Sigmoid colon (tissue), 7 donors: Measurements from ENCODE around the gene ATP2C1. TPM values are rescaled to one million over a fixed set of nuclear protein-coding genes. Genes with fewer than 3 reads are reported as not detected.
A peak's percentile ranks its signal among the peaks of the same experiment; 100 is the strongest.

ENCODE experiments used
- DNase-seq: peaks from one replicate; pipeline ENCODE4 v3.0.0-alpha.2; 2019
- H3K27ac ChIP-seq, 4 donors: fragments of 200-600 bp; sonication (generic); one replicate each; pipeline ENCODE4 v1.5.1; 2016 to 2019; ENCODE audit warnings: mild to moderate bottlenecking in 1 of 4
- H3K27me3 ChIP-seq, 3 donors: fragments of 200-600 bp; sonication (generic); one replicate each; pipeline ENCODE4 v1.5.1; 2019; ENCODE audit warnings: mild to moderate bottlenecking in 1 of 3
- H3K36me3 ChIP-seq, 4 donors: fragments of 200-600 bp; sonication (generic); one replicate each; pipeline ENCODE4 v1.5.1; 2016 to 2019
- H3K4me1 ChIP-seq, 4 donors: fragments of 200-600 bp; sonication (generic); one replicate each; pipeline ENCODE4 v1.5.1; 2017 to 2019
- H3K4me3 ChIP-seq, 4 donors: fragments of 200-600 bp; sonication (generic); one replicate each; pipeline ENCODE4 v1.5.1; 2017 to 2019; ENCODE audit warnings: mild to moderate bottlenecking in 2 of 4, moderate library complexity in 1 of 4
- H3K9me3 ChIP-seq, 4 donors: fragments of 200-600 bp in 3 of 4; sonication (generic) in 3 of 4; one replicate each; pipeline versions ENCODE4 v1.5.1 to v1.6.1; 2013 to 2019
- EP300 ChIP-seq, 4 donors: sonication (generic); formaldehyde crosslinking; IDR thresholded peaks; one replicate each; pipeline ENCODE4 v1.6.1; 2017; ENCODE audit warnings: antibody characterized with exemption in 4 of 4
- POLR2A ChIP-seq, 2 donors: fragments of 450-650 bp; IDR thresholded peaks; one replicate each; pipeline ENCODE4 v1.6.1; 2016; ENCODE audit warnings: antibody characterized with exemption in 2 of 2, mild to moderate bottlenecking in 2 of 2, moderate library complexity in 2 of 2
- POLR2AphosphoS5 ChIP-seq, 4 donors: sonication (generic); formaldehyde crosslinking; IDR thresholded peaks; one replicate each; pipeline ENCODE4 v1.6.1; 2017; ENCODE audit warnings: antibody characterized with exemption in 4 of 4
- WGBS, 2 donors: extraction: QIAGEN DNeasy Blood & Tissue Kit; methylation state at CpG; one replicate each; pipeline ENCODE4 v1.1.7; 2013; 5-methylcytosine and 5-hydroxymethylcytosine counted together
- intact Hi-C: fragments of 100-400 bp; cut with DNase I; formaldehyde crosslinking; loops from one replicate; pipeline ENCODE4 v1.15.1; 2023
- polyA plus RNA-seq, 3 donors: library from polyadenylated mRNA; stranded (reverse); fragments of 200-250 nt; gene quantifications; one replicate each; pipeline ENCODE4 v1.2.3, GENCODE V29; 2013
- small RNA-seq, 3 donors: library from RNA; depleted of rRNA; stranded (forward); fragments of <200 nt; gene quantifications; one replicate each; pipeline ENCODE3, GENCODE V24; 2016
- total RNA-seq, 4 donors: library from RNA; depleted of rRNA; stranded (reverse); fragments of >200 nt; gene quantifications; one replicate each; pipeline ENCODE4 v1.1.0, GENCODE V29; 2016
- TF ChIP-seq, protein P1 (sequence below), 4 experiments: fragments of 450-650 bp in 3 of 4; fragments of 200-600 bp in 1 of 4; IDR thresholded peaks; one replicate each; pipeline ENCODE4 v1.5.1; 2016 to 2019; ENCODE audit warnings: antibody characterized with exemption in 4 of 4, mild to moderate bottlenecking in 3 of 4, moderate library complexity in 2 of 4
- donor health status: healthy with polysubstance abuse.
- donor health status: Bipolar disorder and iron deficiency.
- donor health status: healthy.

The ATP2C1 gene
- total and polyA plus RNA-seq, 7 donors: 13.8 to 46.7 (median 38.0) TPM

DNA sequence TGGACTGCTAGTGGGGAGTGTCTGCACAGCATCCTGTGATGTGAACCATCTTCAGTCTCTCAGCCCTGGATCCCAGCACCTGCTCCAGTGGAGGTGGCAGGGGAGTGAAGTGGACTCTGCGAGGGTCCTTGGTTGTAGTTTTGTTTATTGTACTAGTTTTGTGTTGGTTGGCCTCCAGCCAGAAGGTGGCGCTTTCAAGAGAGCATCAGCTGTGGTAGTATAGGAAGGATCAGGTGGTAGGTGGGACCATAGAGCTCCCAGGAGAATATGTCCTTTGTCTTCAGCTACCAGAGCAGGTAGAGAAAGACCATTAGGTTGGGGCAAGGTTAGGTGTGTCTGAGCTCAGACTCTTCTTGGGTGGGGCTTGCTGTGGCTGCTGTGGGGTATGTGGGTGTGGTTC lies 153.7 kb downstream of the ATP2C1 start:
- TF ChIP-seq POLR2A (IDR thresholded peaks at IDR 0.05) (no peak), POLR2AphosphoS5 (IDR thresholded peaks at IDR 0.05) (no peak), EP300 (IDR thresholded peaks at IDR 0.05) (no peak)
- TF ChIP-seq, protein P1, sequence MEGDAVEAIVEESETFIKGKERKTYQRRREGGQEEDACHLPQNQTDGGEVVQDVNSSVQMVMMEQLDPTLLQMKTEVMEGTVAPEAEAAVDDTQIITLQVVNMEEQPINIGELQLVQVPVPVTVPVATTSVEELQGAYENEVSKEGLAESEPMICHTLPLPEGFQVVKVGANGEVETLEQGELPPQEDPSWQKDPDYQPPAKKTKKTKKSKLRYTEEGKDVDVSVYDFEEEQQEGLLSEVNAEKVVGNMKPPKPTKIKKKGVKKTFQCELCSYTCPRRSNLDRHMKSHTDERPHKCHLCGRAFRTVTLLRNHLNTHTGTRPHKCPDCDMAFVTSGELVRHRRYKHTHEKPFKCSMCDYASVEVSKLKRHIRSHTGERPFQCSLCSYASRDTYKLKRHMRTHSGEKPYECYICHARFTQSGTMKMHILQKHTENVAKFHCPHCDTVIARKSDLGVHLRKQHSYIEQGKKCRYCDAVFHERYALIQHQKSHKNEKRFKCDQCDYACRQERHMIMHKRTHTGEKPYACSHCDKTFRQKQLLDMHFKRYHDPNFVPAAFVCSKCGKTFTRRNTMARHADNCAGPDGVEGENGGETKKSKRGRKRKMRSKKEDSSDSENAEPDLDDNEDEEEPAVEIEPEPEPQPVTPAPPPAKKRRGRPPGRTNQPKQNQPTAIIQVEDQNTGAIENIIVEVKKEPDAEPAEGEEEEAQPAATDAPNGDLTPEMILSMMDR (IDR thresholded peaks at IDR 0.05): no peak
- Histone ChIP-seq H3K36me3 (no peaks in the 10 kb centered on the region), H3K4me3 (no peak overlapping the region), H3K27me3 (no peaks in the 10 kb centered on the region), H3K27ac (no peak overlapping the region), H3K9me3 (no peaks in the 10 kb centered on the region), H3K4me1 (no peaks in the 10 kb centered on the region)
- intact Hi-C loops: no loop called here
- WGBS, 2 donors: 97 to 98% methylated on average over 2 of the region's 2 CpGs
- DNase-seq: no peak

DNA sequence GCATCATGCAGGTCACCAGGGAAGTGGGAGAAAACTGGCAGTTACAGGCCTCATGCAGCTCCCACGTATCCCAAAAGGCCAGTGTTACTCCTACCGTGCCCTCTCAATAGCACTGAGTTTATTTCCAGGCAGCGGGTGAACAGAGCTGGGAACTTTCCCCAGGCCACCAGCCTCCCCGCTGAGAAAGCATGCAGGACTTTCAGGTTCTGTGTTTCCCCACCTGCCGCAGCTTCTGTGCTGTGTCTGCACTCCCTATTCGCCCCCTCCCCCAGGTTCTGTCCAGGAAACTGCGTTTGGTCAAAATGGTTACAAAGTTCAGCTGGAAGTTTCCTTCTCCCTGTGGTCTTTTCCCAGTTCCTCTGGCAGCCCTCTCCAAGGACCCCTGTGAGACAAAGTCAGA lies 154.1 kb downstream of the ATP2C1 start:
- H3K4me3 ChIP-seq: no peak overlapping the region
- H3K36me3 ChIP-seq: no peaks in the 10 kb centered on the region
- H3K4me1 ChIP-seq: no peaks in the 10 kb centered on the region
- DNase-seq: no peak
- no peaks in the 10 kb centered on the region for H3K9me3 ChIP-seq
- intact Hi-C loops: no loop called here
- no peaks in the 10 kb centered on the region for H3K27me3 ChIP-seq
- TF ChIP-seq EP300 (IDR thresholded peaks at IDR 0.05) (no peak), POLR2A (IDR thresholded peaks at IDR 0.05) (no peak), POLR2AphosphoS5 (IDR thresholded peaks at IDR 0.05) (no peak)
- TF ChIP-seq, protein P1 (IDR thresholded peaks at IDR 0.05): no peak
- no peak overlapping the region for H3K27ac ChIP-seq
- WGBS, 2 donors: 90 to 92% methylated on average over 7 of the region's 7 CpGs

DNA sequence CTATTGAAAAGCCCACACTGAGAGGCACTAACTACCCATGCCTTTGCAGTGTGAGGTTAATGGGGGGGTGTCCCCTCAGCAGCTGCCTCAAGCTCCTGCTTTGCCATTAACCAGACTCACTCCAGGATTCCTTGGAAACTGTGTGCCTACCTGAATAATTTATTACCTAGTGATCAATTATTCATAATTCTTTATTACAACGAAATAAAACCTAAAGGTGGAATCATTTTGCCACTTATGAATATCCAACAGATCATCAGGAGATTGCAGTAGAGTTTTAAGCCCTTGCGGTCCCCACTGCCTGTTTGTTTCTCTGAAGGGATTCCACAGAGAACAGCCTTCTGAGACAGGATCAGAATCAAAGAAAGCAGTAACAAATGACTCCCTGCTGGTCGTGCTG lies 156.1 kb downstream of the ATP2C1 start:
- H3K9me3 ChIP-seq: no peaks in the 10 kb centered on the region
- H3K27ac ChIP-seq: no peak overlapping the region
- no peak for DNase-seq
- no peaks in the 10 kb centered on the region for H3K4me1 ChIP-seq
- H3K27me3 ChIP-seq: no peaks in the 10 kb centered on the region
- no peaks in the 10 kb centered on the region for H3K36me3 ChIP-seq
- WGBS, 2 donors: 71 to 80% methylated on average over 3 of the region's 3 CpGs
- no peak for TF ChIP-seq POLR2A (IDR thresholded peaks at IDR 0.05)
- TF ChIP-seq EP300 (IDR thresholded peaks at IDR 0.05): no peak
- no peak overlapping the region for H3K4me3 ChIP-seq
- intact Hi-C loops: no loop called here

DNA sequence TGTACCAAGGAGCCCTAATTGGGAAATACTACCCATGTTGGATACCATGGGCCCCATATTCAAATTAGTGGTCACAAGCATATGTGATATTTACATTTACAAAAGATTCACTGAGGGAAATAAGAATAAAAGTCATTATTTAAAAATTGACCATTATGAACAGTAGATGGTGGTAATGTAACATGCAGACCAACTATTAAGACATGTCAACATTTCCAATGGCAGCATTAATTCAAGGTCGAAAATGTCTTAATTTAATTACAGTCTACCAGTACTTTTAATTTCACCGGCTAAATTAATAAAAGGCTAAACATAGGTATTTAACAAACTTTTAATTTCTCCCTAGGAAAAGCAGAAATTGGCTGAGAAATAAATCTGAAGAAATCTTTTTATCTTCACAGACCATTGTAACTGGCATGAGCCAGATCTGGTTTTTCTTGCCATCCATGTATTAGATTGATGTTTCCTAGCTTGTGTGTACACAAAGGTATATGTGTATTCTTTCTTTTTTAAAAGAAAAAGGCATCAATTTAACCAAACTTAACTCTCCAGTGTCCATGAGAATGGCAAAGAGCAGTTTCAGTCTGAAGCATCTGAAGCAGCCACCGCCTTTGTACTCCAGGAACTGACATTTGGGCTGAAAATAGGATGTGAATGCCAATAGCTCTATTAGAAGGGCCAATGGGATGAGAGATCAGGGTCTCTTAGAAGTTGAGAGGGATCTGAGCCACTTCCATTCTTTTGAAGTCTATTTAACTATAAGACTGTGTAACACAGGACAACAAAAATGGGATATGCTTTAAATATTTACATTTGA lies 159.4 kb downstream of the ATP2C1 start:
- TF ChIP-seq POLR2AphosphoS5 (IDR thresholded peaks at IDR 0.05): no peak
- TF ChIP-seq, protein P1 (IDR thresholded peaks at IDR 0.05): peak in 1 of 4 experiments; percentile 15
- DNase-seq: no peak
- no peaks in the 10 kb centered on the region for H3K36me3 ChIP-seq
- H3K27me3 ChIP-seq: no peaks in the 10 kb centered on the region
- no peak overlapping the region for H3K4me3 ChIP-seq
- no peaks in the 10 kb centered on the region for H3K9me3 ChIP-seq
- no peak overlapping the region for H3K27ac ChIP-seq
- WGBS, 2 donors: 90 to 94% methylated on average over 3 of the region's 3 CpGs
- H3K4me1 ChIP-seq: no peaks in the 10 kb centered on the region
- intact Hi-C loops: no loop called here

Small RNA genes within 50 kb of the gene (small RNA-seq; reads per million reads assigned to genes)
- gene RF00019: 0 reads per million in 3 donors

Other genes starting within 250 kb of the ATP2C1 start
- gene PIK3R4, start 147.3 kb upstream of the ATP2C1 start, total RNA-seq: 10 to 100 TPM; 25.8 to 39.2 (median 31.6) TPM
- 10 to 100 TPM in 2 of 3 donors, 1 to 10 TPM in 1; 9.6 to 20.0 (median 10.4) TPM for gene PIK3R4, start 147.3 kb upstream of the ATP2C1 start, polyA plus RNA-seq
- gene ASTE1, start 132.7 kb downstream of the ATP2C1 start, total RNA-seq: 1 to 10 TPM; 4.3 to 4.7 (median 4.4) TPM
- 1 to 10 TPM; 4.9 to 6.2 (median 6.0) TPM for gene ASTE1, start 132.7 kb downstream of the ATP2C1 start, polyA plus RNA-seq
- gene NEK11, start 132.8 kb downstream of the ATP2C1 start, total RNA-seq: 10 to 100 TPM in 1 of 4 donors, 1 to 10 TPM in 3; 4.3 to 12.2 (median 7.1) TPM
- gene NEK11, start 132.8 kb downstream of the ATP2C1 start, polyA plus RNA-seq: 1 to 10 TPM; 1.6 to 4.2 (median 2.4) TPM